Kidney tubule cell (primary cell): ENCODE results near the gene PRKAG2.

Experiments used
- DNase-seq: peaks from one replicate; pipeline ENCODE4 v3.0.0-alpha.2; 2018; ENCODE audit warnings: low spot score

PRKAG2 gene

GRCh38 chr7:151644554-151644953 lies 232.4 kb downstream of the PRKAG2 start:
- DNase-seq: no peak

GRCh38 chr7:151642746-151643145 lies 234.2 kb downstream of the PRKAG2 start:
- no peak for DNase-seq

GRCh38 chr7:151641587-151641986 lies 235.3 kb downstream of the PRKAG2 start:
- DNase-seq: no peak

DNA sequence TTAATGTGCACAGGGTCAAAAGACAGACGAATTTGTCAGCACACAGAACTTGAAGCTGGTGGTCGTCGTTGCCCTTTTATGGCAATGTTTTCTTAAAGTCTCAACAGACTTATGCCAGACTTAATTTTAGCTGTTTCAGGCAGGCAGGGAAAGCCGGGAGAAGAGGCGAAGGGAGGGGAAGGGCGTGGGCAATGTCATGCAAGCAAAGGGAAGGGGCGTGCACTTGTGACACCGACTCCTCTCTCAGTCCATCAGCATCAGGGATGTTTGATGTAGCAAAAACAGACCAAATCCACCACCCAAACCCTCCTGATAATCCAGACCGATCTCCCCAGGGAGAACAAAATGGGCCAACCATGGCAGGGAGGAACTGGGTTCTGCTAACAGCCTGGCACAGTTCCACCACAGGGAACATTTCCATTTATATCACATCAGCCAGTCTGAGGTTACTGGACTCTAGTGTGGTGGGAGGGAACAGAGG lies 239.1 kb downstream of the PRKAG2 start:
- no peak for DNase-seq

DNA sequence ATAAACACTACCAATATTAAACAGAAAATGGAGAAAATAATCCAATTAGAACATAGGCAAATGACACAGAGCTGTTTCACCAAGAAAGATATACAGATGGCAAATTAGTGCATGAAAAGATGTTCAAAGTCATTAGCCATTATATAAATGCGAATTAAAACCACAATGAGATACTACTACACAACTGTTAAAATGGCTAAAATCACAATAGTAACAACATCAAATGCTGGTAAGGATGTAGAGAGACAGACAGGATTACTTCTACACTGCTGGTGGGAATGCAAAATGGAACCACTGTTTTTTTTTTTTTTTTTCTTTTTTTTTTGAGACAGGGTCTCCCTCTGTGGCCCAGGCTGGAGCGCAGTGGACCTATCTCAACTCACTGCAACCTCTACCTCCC lies 242.3 kb downstream of the PRKAG2 start:
- no peak for DNase-seq

- no peak for DNase-seq
These were observed 243.5 kb downstream of the PRKAG2 start for GRCh38 chr7:151633516-151633812.

- DNase-seq: peak; percentile 27
These were observed 244.0 kb downstream of the PRKAG2 start for GRCh38 chr7:151632750-151633515.

DNA sequence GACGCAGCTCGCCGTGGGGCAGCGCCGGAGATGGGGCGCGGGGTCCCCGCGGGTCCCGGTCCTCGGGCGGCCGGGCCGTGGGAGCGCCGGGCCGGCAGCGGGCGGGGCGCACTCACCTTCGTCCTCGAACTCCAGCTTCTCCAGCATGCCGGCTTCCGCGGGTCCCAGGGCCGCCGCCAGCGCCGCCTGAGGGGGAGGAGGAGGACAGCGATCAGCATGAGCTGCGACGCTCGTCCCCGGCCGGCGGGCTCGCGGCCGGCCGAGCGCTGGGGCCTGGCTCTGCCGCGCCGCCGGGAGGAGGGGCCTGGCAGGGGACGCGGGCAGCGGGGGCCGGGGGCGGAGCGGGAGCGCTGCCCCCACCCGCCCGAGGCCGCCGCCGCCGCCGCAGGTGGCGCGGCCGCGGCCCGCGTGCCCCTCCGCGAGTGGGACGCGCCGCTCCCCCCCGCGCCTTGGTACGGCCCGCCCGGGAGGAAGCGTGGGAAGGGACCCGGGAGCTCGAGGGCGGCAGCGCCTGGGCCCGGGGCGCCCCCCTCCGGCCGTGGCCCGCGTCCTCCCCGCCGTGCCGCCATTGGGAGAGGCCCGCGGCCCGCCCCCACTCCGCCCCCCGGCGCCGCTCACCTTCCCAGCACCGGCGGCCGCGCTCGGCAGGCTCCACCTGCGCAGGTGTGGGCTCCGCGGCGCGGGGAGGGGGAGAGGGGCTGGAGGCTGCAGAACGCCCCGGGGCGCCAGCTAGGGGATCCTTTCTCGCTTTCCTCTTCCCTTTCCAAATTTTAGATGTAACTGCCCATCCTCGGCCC lies 244.8 kb downstream of the PRKAG2 start:
- peak; percentile 90 for DNase-seq

- DNase-seq: peak; percentile 56
These were observed 245.4 kb downstream of the PRKAG2 start for GRCh38 chr7:151631570-151631952.

- DNase-seq: no peak
These were observed 245.9 kb downstream of the PRKAG2 start for GRCh38 chr7:151630851-151631569.

GRCh38 chr7:151630358-151630757 lies 246.6 kb downstream of the PRKAG2 start:
- no peak for DNase-seq

DNA sequence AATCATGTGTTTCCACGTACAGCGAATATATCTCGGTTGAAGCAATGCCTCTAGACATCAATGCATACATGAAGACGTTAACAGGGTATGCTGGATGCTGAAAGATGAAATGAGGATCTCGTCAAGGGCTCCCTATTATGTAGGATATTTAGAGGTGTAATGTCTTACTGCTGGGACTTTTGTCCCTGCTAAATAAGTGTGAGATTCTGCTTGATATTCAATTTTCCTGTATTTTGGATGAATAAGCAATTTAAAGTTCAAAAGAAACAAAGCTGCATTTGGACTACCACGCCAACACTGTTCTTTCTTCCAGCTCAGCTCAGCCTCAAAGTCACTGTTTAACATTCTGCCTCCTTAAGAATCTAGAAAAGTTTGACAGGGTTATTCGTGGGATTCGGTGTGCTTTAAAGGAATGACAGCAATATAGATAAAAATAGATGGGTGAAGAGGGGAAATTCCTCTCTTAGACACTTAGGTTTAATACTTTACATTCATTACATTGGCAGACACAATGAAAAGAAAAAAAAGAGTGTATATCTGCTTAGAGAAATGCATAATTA lies 247.1 kb downstream of the PRKAG2 start:
- no peak for DNase-seq

DNA sequence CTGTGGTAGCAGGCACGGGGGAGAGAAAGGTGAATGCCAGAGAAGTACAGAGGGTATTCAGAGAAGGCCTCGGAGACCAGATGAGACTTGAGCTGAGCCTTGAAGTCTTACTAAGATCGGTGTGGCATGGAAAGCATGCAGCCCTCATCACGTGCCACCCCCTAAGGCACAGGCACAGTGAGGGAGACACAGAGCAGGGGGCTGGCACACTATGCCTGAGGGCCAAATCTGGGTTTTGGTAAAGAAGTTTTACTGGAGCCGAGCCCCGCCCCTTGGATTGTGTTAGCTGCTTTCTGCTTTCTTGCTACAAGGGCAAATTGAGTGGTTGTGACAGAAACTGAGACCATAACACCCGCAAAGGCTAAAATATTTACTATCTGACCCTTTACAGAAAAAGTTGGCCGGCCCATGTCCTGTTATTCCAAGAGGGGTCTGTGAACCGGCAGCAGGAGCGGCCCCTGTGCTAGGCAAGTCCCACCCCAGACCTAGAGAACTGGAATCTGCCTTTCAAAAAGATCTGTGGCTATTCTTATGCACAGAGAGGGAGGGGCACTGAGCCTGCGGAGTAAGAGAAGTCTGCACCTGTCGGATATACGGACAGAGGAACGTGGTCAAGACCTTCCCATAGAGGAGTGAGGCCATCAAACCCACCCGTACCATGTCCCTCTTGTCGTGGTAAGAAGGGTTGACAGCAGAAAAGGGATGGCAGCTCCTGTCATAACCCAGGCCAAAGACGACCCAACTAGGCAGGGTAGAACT lies 247.9 kb downstream of the PRKAG2 start:
- DNase-seq: no peak

- peak; percentile 75 for DNase-seq
These were observed 250.3 kb downstream of the PRKAG2 start for GRCh38 chr7:151626422-151627115.

GRCh38 chr7:151625606-151626005 lies 251.3 kb downstream of the PRKAG2 start:
- DNase-seq: no peak

GRCh38 chr7:151624246-151624928 lies 252.5 kb downstream of the PRKAG2 start:
- DNase-seq: no peak

DNA sequence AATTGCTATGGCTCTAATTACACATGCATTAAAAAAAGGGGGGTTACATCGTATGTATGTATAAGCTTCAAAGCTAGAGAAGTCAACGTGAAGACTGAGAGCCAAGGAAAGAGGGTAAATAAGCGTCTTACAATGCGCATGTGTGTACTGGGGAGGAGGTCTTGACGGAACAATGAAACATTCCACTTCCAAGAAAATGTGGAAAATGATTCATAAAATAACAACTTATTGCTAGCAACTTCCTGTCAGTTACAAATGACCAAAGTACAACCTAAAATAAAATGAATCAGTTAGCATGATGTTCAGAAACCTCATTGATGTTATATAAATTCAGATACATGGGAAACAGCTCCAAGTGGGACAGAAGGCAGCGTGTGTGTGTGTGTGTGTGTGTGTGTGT lies 253.1 kb downstream of the PRKAG2 start:
- DNase-seq: no peak

DNA sequence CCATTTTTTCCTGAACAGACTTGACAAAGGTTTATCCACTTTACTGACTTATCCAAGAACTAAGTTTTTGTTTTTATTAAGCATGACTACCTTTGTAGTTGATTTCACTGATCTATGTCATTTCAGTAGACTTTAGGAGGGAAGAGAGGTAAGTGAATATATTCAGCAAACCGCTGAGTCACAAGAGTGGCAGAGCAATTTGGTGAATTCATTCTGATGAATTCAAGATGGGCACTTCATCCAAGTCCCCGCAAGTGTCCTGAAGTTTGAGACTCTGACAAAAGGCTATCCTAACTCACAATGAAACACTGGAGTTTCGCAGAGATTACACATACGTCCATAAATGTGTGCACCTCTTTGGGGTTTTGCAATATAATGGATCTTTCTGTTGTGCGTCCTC lies 255.0 kb downstream of the PRKAG2 start:
- no peak for DNase-seq

- no peak for DNase-seq
These were observed 260.3 kb downstream of the PRKAG2 start for GRCh38 chr7:151616443-151617213.

DNA sequence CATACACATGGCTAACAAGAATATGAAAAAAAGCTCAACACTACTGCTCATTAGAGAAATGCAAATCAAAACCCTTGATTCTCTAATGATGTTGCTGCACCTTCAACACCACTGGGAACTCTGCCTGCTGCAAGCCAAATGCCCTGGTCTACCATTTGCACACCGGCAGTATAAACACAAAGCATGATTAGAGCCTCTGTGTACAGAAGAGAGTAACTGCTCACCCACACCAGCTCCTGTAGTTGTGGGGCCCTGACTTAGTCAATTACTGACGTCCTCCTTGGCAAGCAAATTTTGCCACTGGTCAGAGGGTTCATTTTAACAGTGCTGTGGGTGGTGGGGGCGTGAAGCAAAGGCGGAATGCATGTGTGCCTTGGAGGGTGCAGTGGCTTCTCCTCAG lies 261.1 kb downstream of the PRKAG2 start:
- no peak for DNase-seq
